Neural progenitor cell (in vitro differentiated cells): ENCODE measurements around the gene NBAS. TPM values are rescaled to one million over a fixed set of nuclear protein-coding genes. Genes with fewer than 3 reads are reported as not detected.

Experiments used
- DNase-seq: peaks from one replicate; pipeline ENCODE4 v3.0.0-alpha.2; 2016; ENCODE audit warnings: low spot score
- H2AFZ ChIP-seq: fragments of 200-600 bp; sonication (generic); replicated peaks from 2 replicates; pipeline ENCODE4 v1.6.1; 2016; ENCODE audit warnings: antibody characterized with exemption
- H3F3A ChIP-seq: fragments of 200-600 bp; sonication (generic); 2 replicates; pipeline ENCODE4 v1.6.1; 2016; ENCODE audit warnings: antibody characterized with exemption, low read depth
- H3K27ac ChIP-seq: fragments of 200-600 bp; sonication (generic); 2 replicates; pipeline ENCODE4 v1.5.1; 2016; ENCODE audit warnings: mild to moderate bottlenecking
- H3K27me3 ChIP-seq: fragments of 200-600 bp; sonication (generic); 2 replicates; pipeline ENCODE4 v1.6.1; 2016; ENCODE audit warnings: mild to moderate bottlenecking, moderate library complexity
- H3K36me3 ChIP-seq: fragments of 200-600 bp; sonication (generic); 2 replicates; pipeline ENCODE4 v1.5.1; 2016
- H3K4me1 ChIP-seq: fragments of 200-600 bp; sonication (generic); 2 replicates; pipeline ENCODE4 v1.6.1; 2016; ENCODE audit warnings: mixed run types
- H3K4me2 ChIP-seq: fragments of 200-600 bp; sonication (generic); 2 replicates; pipeline ENCODE4 v1.6.1; 2016
- H3K4me3 ChIP-seq: fragments of 200-600 bp; sonication (generic); 2 replicates; pipeline ENCODE4 v1.5.1; 2016
- H3K79me2 ChIP-seq: fragments of 200-600 bp; sonication (generic); 2 replicates; pipeline ENCODE4 v1.6.1; 2016; ENCODE audit warnings: low read depth
- H3K9ac ChIP-seq: fragments of 200-600 bp; sonication (generic); 2 replicates; pipeline ENCODE4 v1.6.1; 2016
- H3K9me3 ChIP-seq: fragments of 200-600 bp; sonication (generic); 2 replicates; pipeline ENCODE4 v1.5.1; 2016; ENCODE audit warnings: low read depth
- H4K20me1 ChIP-seq: fragments of 200-600 bp; sonication (generic); 2 replicates; pipeline ENCODE4 v1.6.1; 2016; ENCODE audit warnings: low read depth
- H3K27ac Mint-ChIP-seq: 3 replicates; pipeline ENCODE4 v1.8.0; 2021; ENCODE audit warnings: mixed read lengths
- H3K27me3 Mint-ChIP-seq: 2 replicates; pipeline ENCODE4 v1.8.0; 2022; ENCODE audit warnings: low read depth, mild to moderate bottlenecking, inconsistent platforms, moderate library complexity, mixed read lengths; ENCODE audit not compliant: insufficient read depth
- H3K36me3 Mint-ChIP-seq: 3 replicates; pipeline ENCODE4 v1.8.0; 2021; ENCODE audit warnings: mixed read lengths
- H3K4me1 Mint-ChIP-seq: 3 replicates; pipeline ENCODE4 v1.8.0; 2021; ENCODE audit warnings: mixed read lengths
- H3K4me3 Mint-ChIP-seq: 3 replicates; pipeline ENCODE4 v1.8.0; 2021; ENCODE audit warnings: mild to moderate bottlenecking, moderate library complexity, mixed read lengths
- H3K9me3 Mint-ChIP-seq: 3 replicates; pipeline ENCODE4 v1.8.0; 2020; ENCODE audit warnings: mixed read lengths
- CTCF ChIP-seq: fragments of 200-600 bp; sonication (generic); IDR thresholded peaks from 2 replicates; pipeline ENCODE4 v1.5.1; 2017; ENCODE audit warnings: antibody characterized with exemption, mild to moderate bottlenecking
- EZH2 ChIP-seq: fragments of 200-600 bp; sonication (generic); IDR thresholded peaks from 2 replicates; pipeline ENCODE4 v1.6.1; 2017; ENCODE audit warnings: antibody characterized with exemption, mild to moderate bottlenecking, moderate library complexity
- EZH2phosphoT487 ChIP-seq: fragments of 200-600 bp; sonication (generic); IDR thresholded peaks from 2 replicates; pipeline ENCODE4 v1.6.1; 2017; ENCODE audit warnings: antibody characterized with exemption
- total RNA-seq: library from RNA; depleted of rRNA; stranded (reverse); fragments of >200 nt; gene quantifications from 2 replicates; pipeline ENCODE4 v1.2.3, GENCODE V29; 2015; ENCODE audit warnings: low replicate concordance

NBAS gene
- total RNA-seq, 1 donor from 2014 or later = 58.0 TPM

- no peaks in the 10 kb centered on the region for H3K27me3 ChIP-seq
- H3K4me2 ChIP-seq = no peak overlapping the region
- H3K9ac ChIP-seq = no peak overlapping the region
- no peaks in the 10 kb centered on the region for H4K20me1 ChIP-seq
- no peaks in the 10 kb centered on the region for H3K79me2 ChIP-seq
- Mint-ChIP-seq H3K4me1 (peaks cover 69% of the 10 kb centered on the region), H3K9me3 (peaks cover 8% of the 10 kb centered on the region), H3K27ac (peak overlapping the region; percentile 70), H3K27me3 (peaks cover 5% of the 10 kb centered on the region), H3K36me3 (peaks cover 8% of the 10 kb centered on the region), H3K4me3 (no peak overlapping the region)
- H3K4me1 ChIP-seq = peaks cover 41% of the 10 kb centered on the region
- H3K9me3 ChIP-seq = no peaks in the 10 kb centered on the region
- peak overlapping the region; percentile 59 for H2AFZ ChIP-seq
- no peak overlapping the region for H3K4me3 ChIP-seq
- H3F3A ChIP-seq = peaks cover 12% of the 10 kb centered on the region
- no peak overlapping the region for H3K27ac ChIP-seq
- H3K36me3 ChIP-seq = no peaks in the 10 kb centered on the region
- DNase-seq = no peak
- no peak for TF ChIP-seq EZH2phosphoT487
- no peak for TF ChIP-seq EZH2
- no peak for TF ChIP-seq CTCF
These were observed 400.7 kb downstream of the NBAS start for GRCh38 chr2:15160201-15160991.

GRCh38 chr2:15159751-15160177 lies 401.4 kb downstream of the NBAS start:
- Mint-ChIP-seq H3K36me3 (peaks cover 5% of the 10 kb centered on the region), H3K4me1 (peaks cover 66% of the 10 kb centered on the region), H3K27ac (peak overlapping the region; percentile 70), H3K4me3 (no peak overlapping the region), H3K9me3 (peaks cover 8% of the 10 kb centered on the region), H3K27me3 (peaks cover 3% of the 10 kb centered on the region)
- TF ChIP-seq EZH2 = no peak
- TF ChIP-seq CTCF = peak; percentile 65
- Histone ChIP-seq H3K4me1 (peaks cover 41% of the 10 kb centered on the region), H3K79me2 (no peaks in the 10 kb centered on the region), H3K36me3 (no peaks in the 10 kb centered on the region), H3K9me3 (no peaks in the 10 kb centered on the region), H3K4me2 (no peak overlapping the region), H3K9ac (no peak overlapping the region), H3K27ac (no peak overlapping the region), H4K20me1 (no peaks in the 10 kb centered on the region), H3K27me3 (no peaks in the 10 kb centered on the region), H3K4me3 (no peak overlapping the region), H2AFZ (peak overlapping the region; percentile 59), H3F3A (peaks cover 12% of the 10 kb centered on the region)
- DNase-seq = peak; percentile 54

GRCh38 chr2:15159206-15159605 lies 401.9 kb downstream of the NBAS start:
- Histone ChIP-seq H3K27ac (no peak overlapping the region), H3K79me2 (no peaks in the 10 kb centered on the region), H2AFZ (no peak overlapping the region), H3K4me2 (peak overlapping the region; percentile 66), H3K27me3 (no peaks in the 10 kb centered on the region), H3K4me3 (no peak overlapping the region), H3F3A (peaks cover 12% of the 10 kb centered on the region), H3K9ac (no peak overlapping the region), H3K4me1 (peaks cover 41% of the 10 kb centered on the region), H4K20me1 (no peaks in the 10 kb centered on the region), H3K36me3 (no peaks in the 10 kb centered on the region), H3K9me3 (no peaks in the 10 kb centered on the region)
- no peak for DNase-seq
- TF ChIP-seq EZH2phosphoT487 (no peak), CTCF (no peak)
- Mint-ChIP-seq H3K9me3 (peaks cover 10% of the 10 kb centered on the region), H3K36me3 (peaks cover 5% of the 10 kb centered on the region), H3K27ac (peak overlapping the region; percentile 25), H3K4me3 (no peak overlapping the region), H3K27me3 (peaks cover 3% of the 10 kb centered on the region), H3K4me1 (peaks cover 67% of the 10 kb centered on the region)
